Testis (tissue), 2 donors: ENCODE results near the gene ENTHD1.

Source experiments
- CTCF ChIP-seq, 3 experiments: fragments of 450-650 bp in 2 of 3; fragments of 200-600 bp in 1 of 3; sonication (generic) in 1 of 3; IDR thresholded peaks; one replicate each; pipeline ENCODE4 v1.5.1; 2016 to 2019; ENCODE audit warnings: antibody characterized with exemption in 3 of 3, mild to moderate bottlenecking in 2 of 3, moderate library complexity in 1 of 3
- POLR2A ChIP-seq: fragments of 450-650 bp; IDR thresholded peaks from one replicate; pipeline ENCODE4 v1.6.1; 2017; ENCODE audit warnings: antibody characterized with exemption, mild to moderate bottlenecking, moderate library complexity

GRCh38 chr22:39699631-39700360 lies 193.8 kb downstream of the ENTHD1 start:
- no peak for TF ChIP-seq CTCF (IDR thresholded peaks at IDR 0.05)
- no peak for TF ChIP-seq POLR2A
